Erythroblast (primary cell): ENCODE data around the gene TPGS2.

ENCODE experiments used
- GATA1 ChIP-seq: IDR thresholded peaks from 2 replicates; pipeline ENCODE4 v1.6.1; 2011; ENCODE audit warnings: low read depth, mild to moderate bottlenecking, control low read depth, low read length, moderate library complexity
- POLR2A ChIP-seq: IDR thresholded peaks from 2 replicates; pipeline ENCODE4 v1.6.1; 2011; ENCODE audit warnings: mild to moderate bottlenecking, low read length

DNA sequence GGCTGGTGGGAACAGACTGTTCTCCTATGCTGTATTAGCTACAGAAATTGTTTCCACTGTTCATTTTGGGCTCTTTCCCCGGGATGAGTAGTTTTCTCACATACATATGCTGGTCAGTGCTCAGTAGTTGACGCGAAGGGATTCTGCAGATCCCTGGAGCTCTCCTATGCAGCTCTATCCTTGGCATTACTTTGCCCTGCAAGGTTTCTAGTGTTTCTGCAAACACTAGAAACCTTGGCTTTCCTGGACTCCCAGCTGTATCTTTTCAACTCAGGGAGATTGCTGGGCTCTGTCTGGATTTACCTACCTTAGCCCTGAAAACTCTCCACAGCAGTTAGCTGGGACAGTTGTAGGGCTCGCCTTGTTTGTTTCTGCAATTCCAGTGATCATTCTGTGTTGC is 11.0 kb upstream of the TPGS2 start:
- TF ChIP-seq POLR2A (no peak), GATA1 (no peak)
